VCaP (cell line): Measurements from ENCODE around the gene PHLDB1.

Source experiments
- H3K27ac ChIP-seq: fragments of 450-650 bp; 2 replicates; pipeline ENCODE4 v1.5.1; 2017
- TF ChIP-seq, protein P1 (sequence below): fragments of 450-650 bp; conservative IDR thresholded peaks from 2 replicates; pipeline ENCODE4 v1.5.1; 2017; ENCODE audit warnings: mild to moderate bottlenecking, moderate library complexity

The PHLDB1 gene

DNA sequence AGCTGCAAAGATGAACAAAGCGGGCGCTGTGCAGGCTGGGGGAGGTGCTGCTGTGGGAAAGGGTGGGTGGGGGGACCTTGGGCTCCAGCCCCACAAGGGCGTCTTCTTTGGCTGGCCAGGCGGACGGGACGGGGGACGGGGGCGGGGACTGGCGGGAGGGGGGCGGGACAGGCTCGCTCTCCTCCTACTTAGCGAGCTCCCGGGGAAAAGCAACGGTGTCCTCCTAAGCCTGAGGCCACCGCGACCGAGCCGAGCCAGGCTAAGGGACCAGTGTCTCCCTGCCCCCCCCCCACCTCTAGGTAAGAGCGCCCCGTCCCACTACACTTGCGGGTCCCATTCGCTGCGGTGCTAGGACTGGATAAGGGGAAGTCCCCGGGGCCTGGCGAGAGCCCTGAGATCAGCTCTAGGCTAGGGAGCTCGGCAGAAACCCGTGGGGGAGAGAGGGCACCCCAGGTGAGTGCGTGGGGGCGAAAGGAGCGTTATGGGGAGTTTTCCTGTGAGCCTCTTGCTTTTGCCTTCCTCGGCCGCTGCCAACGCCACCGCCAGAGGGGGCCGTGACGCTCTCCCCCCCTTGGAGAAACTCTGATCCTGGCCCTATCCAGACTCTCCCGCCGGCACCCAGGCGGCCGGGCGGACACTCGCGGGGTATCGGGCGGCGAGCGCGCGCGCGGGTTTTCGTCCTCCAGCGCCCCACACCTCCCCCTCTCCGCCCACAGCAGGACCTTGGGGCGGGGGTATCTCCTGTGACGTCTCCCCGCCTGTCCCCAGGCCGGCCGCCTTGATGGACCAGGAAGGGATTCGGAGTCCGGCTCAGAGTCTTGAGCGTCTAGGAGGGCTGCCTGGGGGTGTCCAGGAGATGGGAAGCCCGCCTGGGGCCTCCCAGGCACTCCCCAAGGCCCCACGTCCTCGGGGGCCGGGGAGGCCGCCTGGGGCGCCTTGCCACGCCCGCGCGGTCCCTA is at the start of gene PHLDB1:
TSS of gene PHLDB1 (plus strand) at position 215 of the 959 bp plus-strand sequence. CDS start 6,222 bp downstream, outside the sequence.
- peak within 1 kb of the TSS; percentile 65; the same call in 1 of the 2 replicates for H3K27ac ChIP-seq
- TF ChIP-seq, protein P1, sequence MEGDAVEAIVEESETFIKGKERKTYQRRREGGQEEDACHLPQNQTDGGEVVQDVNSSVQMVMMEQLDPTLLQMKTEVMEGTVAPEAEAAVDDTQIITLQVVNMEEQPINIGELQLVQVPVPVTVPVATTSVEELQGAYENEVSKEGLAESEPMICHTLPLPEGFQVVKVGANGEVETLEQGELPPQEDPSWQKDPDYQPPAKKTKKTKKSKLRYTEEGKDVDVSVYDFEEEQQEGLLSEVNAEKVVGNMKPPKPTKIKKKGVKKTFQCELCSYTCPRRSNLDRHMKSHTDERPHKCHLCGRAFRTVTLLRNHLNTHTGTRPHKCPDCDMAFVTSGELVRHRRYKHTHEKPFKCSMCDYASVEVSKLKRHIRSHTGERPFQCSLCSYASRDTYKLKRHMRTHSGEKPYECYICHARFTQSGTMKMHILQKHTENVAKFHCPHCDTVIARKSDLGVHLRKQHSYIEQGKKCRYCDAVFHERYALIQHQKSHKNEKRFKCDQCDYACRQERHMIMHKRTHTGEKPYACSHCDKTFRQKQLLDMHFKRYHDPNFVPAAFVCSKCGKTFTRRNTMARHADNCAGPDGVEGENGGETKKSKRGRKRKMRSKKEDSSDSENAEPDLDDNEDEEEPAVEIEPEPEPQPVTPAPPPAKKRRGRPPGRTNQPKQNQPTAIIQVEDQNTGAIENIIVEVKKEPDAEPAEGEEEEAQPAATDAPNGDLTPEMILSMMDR, result peak; percentile 74

DNA sequence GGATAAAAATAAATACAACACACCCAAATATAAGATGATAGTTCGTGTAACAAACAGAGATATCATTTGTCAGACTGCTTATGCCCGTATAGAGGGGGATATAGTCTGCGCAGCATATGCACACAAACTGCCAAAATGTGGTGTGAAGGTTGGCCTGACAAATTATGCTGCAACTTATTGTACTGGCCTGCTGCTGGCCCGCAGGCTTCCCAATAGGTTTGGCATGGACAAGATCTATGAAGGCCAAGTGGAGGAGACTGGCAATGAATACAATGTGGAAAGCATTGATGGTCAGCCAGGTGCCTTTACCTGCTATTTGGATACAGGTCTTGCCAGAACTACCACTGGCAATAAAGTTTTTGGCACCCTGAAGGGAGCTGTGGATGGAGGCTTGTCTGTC is 46.6 kb upstream of the PHLDB1 start:
- H3K27ac ChIP-seq, result no peak overlapping the region
- TF ChIP-seq, protein P1, result no peak

DNA sequence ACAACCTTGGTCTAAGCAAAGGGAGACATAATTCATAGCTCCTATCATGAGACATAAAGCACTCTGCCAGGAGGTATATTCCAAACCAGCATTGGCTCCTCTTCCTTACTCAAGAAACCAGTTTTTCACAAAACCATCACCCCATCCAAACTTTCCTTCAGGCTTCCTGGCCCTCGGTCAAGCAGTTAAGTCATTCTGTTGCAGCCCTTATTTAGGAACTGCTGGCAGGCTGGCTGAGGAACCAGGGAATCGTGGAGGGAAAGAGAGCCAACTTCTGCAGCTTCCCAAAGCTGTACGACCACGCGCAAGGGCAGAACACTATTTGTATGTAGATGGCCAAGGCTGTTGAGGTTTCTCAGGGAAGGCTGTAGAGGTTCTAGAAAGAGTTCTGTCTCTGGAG is 42.4 kb upstream of the PHLDB1 start:
- TF ChIP-seq, protein P1, result no peak
- H3K27ac ChIP-seq, result peak overlapping the region; percentile 78; the same call in 1 of the 2 replicates

DNA sequence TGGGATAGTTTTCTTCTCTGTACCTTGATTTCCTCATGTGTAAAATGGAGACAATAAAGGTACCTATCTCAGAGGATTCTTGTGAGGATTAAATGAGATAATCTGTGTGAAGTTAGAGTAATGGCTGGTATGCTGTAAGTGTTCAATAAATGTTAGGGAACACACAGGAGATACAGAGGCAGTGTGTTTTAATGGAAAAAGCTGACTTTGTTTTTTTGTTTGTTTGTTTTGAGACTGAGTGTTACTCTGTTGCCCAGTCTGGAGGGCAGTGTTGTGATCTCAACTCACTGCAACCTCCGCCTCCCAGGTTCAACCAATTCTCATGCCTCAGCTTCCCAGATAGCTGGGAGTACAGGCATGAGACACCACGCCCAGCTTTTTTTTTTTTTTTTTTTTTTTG is 37.7 kb upstream of the PHLDB1 start:
- H3K27ac ChIP-seq, result no peak overlapping the region
- TF ChIP-seq, protein P1, result no peak

DNA sequence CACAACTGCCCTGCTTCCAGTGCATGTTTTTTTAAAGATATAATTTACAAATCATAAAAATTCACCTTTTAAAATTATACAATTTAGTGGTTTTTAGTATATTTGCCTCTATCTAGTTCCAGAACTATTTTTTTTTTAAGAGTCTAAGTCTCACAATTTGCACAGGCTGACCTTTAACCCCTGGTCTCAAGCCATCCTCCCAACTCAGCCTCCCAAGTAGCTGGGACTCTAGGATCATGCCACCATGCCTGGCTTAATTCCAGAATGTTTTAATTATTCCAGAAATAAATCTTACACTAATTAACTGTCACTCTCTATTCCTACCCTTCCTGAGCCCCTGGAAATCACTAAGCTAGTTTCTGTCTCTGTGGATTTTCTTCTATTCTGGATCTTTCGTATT is 36.6 kb upstream of the PHLDB1 start:
- TF ChIP-seq, protein P1, result no peak
- no peak overlapping the region for H3K27ac ChIP-seq

DNA sequence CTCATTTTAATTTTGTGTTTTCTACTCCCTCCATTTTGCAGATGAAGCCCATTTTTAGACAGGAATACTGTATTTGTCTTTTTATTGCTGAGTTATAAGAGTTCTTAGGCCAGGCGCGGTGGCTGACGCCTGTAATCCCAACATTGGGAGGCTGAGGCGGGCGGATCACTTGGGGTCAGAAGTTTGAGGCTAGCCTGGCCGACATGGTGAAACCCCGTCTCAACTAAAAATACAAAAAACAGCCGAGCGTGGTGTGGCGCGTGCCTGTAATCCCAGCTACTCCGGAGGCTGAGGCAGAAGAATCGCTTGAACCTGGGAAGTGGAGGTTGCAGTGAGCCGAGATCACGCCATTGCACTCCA is 35.7 kb upstream of the PHLDB1 start:
- H3K27ac ChIP-seq, result peak overlapping the region; percentile 98

DNA sequence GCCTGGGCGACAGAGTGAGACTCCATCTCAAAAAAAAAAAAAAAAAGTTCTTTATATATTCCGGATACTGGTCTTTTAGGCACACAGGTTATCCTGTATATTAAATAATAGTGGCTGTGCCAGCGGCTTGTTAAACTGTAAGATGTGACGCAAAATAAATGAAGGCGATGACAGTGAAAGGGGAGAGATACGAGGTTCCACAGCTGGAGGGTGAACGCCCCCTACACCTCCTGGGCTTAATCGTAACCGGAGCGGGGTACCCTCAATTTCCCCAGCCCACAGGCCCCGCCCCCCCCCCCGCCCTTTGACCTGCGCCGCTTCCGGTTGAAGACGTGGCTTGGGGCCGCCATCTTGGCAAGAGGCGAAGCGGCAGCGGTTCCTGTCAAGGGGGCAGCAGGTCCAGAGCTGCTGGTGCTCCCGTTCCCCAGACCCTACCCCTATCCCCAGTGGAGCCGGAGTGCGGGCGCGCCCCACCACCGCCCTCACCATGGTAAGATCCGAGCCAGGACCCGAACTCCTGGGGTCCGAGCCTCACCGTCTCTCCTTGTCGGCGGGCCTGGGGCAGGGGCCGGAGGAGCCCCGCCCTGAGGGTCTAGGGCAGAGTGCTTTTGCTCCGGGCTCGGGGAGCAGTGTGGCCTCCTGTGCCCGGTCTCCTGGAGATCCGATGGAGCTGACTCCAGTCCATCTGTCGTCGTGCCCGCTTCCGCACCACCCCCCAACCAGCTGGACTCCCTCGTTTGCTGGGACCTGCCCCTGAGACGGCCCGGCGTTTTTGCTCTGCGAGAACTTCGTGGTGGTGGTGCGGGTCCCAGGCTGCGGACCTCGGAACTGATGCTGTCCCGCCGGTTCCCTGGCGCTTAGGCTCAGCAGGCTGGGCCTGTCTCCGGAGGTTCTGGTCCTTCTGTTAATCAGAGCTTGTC is 35.1 kb upstream of the PHLDB1 start, which contains the start of gene ARCN1:
TSS of gene ARCN1 (plus strand) at position 349 of the 920 bp plus-strand sequence. CDS start at position 488, 139 bp downstream.
- H3K27ac ChIP-seq, result peak within 1 kb of the TSS; percentile 98
- TF ChIP-seq, protein P1, result no peak
